SIG-M5 treated with dmso at 0.1 percent for 504 hours (cell line): ENCODE results near the gene JAZF1.

Source experiments
- DNase-seq: peaks from one replicate; lab custom pipeline; 2025; ENCODE audit not compliant: unreplicated experiment; lab: John Stamatoyannopoulos, UW

Gene JAZF1

GRCh38 chr7:28140979-28141378, 39.6 kb downstream of the JAZF1 start:
- no peak for DNase-seq

GRCh38 chr7:28138837-28139236, 41.8 kb downstream of the JAZF1 start:
- DNase-seq, result no peak

GRCh38 chr7:28137463-28137862, 43.1 kb downstream of the JAZF1 start:
- DNase-seq, result no peak

DNA sequence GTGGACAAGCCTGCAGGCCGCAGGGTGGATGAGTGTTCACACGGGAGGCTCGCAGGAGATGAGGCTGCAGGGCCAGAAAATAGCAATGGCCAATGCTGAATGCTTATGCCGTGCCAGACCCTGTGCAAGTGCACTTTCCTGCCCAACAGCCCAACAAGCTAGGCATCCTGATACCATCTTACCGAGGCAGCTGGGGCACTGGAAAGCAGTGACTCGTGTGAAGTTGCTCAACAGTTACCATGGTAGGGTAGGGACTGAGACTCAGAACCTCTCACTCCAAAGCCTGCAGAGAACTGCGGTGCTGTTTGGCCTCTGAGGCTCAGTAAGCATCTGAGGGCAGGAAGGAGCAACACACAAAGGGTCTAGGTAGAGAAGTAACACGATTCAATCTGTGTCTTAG, 43.7 kb downstream of the JAZF1 start:
- DNase-seq, result no peak

- DNase-seq, result no peak
Observed at GRCh38 chr7:28136420-28136819, 44.2 kb downstream of the JAZF1 start.

DNA sequence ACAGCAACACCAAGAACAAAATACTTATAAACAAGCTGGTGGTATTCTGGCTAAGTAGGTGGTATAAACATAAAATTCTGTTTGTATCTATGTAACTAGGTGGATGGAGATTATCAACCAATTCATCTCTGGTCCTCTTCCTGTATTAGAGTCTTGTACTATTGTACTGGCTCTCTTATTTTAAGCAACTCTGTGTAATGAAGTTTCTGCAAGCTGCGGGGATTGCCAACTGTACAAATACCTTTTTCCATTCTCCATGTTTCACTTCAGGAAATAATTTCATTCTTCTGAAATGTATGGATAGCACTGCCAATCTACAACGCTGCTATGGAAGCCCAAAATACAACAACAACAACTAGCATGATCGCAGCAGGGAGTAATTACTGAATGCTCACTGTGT, 44.8 kb downstream of the JAZF1 start:
- DNase-seq, result no peak

- DNase-seq, result no peak
Observed at GRCh38 chr7:28135315-28135714, 45.3 kb downstream of the JAZF1 start.

- no peak for DNase-seq
Observed at GRCh38 chr7:28133872-28134271, 46.7 kb downstream of the JAZF1 start.

- no peak for DNase-seq
Observed at GRCh38 chr7:28132959-28133870, 47.4 kb downstream of the JAZF1 start.

DNA sequence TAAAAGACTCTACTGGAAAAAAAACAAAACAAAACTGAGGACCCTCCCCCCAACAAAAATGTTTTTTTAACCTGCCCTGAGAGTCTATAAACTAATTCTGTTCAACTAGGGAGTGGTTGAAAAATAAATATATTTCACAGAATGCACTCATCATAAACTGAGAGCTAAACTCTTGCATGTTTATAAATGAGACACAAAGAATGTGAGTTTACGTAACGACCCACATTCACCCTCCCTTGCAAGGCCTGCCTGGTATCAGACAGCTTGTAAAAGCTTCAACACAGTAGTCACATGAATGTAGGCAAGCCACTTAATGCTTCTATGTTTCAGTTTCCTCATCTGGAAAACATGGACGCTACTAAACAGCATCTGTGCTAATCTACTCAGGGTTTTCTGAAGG, 50.3 kb downstream of the JAZF1 start:
- no peak for DNase-seq

DNA sequence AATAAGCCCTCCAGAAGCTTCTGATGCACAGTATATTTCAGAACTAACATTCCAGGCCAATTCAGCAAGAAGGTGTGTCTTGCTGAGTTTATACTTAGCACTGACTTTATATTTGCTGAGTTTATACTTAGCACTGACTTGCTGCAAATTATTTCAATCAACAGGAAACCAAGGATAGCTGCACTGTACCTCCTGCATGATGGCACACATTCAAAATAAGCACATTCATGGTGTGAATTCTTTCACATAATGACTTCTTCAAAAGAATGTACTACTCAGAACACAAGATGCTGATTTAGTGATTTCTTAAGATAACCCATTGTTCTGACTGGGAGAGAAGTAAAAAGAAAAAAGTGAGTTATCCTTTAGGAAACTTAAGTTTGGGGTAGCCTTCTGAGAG, 52.0 kb downstream of the JAZF1 start:
- DNase-seq, result no peak

- DNase-seq, result no peak
Observed at GRCh38 chr7:28126410-28127041, 54.1 kb downstream of the JAZF1 start.

DNA sequence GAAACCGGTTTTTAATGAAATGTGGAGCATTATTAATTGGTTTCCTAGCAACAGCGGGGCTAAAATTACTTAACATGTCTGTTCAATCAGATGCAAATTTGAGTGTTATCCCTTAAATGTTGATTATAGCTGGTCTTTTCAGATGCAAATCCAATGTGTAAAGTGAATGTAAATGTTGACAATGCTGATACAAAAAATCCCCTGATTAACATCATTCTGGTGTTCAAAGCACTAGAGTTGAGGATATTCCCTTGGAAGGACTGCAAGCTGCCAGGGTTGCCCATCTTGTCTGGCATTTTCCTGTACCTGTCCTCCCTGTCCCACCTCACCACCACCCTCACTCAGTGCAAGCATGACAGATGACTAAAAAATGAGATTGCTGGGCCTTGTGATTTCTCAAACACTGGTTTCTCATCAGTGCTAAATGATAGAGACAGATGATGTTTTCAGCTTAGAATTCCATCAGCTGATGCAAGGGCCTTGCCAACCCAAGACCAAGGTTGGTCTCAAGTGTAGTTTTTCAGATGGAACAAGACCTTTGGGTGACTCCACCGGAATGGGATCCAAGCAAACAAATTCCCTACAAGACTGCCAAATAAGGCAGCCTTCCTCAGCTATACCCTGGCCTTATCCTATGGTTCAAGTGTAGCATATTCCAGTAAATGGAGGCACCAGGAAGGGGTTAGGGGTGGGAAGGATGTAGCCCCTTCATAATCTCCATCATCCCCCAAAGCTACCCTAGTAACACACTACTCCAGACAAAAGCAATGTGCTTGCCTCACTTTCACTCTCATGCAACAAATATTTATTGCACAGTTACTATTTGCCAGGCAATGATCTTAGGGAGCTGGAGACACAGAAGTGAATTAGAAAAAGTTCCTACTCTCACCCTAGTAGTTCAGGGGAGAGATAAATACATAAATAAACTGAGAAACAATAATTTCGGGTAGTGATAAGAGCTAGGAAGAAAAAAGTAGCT, 54.9 kb downstream of the JAZF1 start:
- DNase-seq, result no peak

DNA sequence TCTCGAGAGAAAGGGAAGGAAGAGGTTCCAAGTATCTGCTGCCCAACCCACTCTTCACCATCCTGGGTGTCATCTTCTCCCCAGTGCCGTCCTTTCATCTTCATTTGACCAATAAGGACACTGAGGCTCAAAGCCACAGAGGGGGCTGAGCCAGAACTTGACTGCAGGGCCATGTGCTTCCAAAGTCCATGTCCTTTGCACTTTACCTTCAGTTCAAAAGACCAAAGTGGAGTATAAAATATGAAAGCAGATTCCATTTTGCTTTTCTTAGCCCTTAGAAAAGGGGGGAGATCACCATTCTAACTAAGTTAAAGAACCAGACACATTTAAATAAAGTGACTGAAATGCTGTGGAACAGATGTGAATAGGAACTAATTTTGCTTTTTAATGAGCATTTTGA, 56.2 kb downstream of the JAZF1 start:
- no peak for DNase-seq

DNA sequence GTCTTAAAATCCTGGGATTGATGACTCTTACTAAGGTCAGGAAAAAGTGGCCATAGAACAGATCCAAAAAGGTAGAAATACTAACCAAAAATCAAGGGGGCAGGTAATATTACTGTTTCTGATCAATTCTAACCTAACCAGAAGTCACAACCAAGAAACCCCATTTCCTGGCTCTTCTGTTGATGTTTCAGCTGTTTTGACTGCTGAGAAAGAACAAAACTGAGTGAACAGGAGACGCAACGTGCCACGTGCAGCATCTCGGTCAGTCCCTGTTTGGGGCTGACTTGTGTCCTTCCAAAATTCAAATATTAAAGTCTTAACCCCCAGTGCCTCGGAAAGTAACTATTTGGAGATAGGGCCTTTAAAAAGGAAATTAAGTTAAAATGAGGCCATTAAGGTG, 56.8 kb downstream of the JAZF1 start:
- no peak for DNase-seq

DNA sequence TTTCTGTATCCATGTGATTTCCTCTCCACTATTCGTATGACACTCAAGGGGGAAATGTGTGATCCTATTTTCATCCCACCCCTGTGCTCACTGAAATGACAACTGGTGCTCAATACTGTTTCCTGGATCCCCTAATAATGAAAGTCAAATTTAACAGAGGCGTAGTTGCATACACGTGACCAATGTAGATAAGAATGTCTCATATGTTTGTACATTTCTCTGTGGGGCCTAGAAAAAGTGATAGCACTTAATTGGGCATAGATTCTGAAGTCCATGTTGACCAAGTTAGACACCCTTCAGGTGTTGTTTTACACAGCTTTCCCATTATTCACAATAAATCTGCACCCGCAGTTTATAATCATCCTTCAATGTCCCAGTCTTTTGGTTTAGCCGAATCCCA, 59.1 kb downstream of the JAZF1 start:
- DNase-seq, result no peak

DNA sequence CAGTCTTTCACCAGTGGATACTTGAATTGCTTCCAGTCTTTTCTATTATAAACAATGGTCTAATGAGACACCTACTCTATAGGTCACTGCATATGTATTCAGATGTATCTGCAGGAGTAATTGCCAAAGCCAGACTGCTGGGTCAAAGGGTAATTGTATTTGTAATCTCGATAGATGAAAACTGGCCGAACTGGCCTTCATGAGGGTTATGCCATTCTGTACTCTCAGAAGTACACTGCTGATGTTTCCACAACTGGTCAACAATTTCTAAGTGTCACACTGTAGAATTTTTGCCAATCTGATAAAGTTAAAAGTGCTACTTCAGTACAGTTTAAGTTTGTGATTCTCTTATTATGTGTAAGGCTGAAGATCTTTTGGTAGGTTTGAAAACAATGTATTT, 64.6 kb downstream of the JAZF1 start:
- no peak for DNase-seq

GRCh38 chr7:28115261-28115660, 65.3 kb downstream of the JAZF1 start:
- no peak for DNase-seq

DNA sequence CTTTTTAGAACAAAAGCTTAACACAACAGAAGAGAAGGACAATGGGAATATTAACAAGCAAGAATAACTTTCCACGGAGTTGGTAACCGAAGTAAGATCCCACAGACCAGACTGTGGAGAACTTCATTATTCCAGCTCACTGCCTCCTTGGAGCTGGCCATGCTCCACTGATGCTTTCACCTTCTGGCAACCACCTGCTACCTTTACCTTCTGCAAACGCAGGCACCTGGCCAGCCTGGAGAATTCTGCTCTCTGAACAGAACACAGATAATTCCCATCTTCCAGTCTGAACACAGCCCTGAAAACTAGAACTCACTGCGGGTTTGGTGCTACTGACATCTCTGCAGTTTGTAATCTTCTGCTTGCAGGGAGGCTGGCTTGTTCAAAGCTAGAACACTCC, 66.5 kb downstream of the JAZF1 start:
- no peak for DNase-seq

DNA sequence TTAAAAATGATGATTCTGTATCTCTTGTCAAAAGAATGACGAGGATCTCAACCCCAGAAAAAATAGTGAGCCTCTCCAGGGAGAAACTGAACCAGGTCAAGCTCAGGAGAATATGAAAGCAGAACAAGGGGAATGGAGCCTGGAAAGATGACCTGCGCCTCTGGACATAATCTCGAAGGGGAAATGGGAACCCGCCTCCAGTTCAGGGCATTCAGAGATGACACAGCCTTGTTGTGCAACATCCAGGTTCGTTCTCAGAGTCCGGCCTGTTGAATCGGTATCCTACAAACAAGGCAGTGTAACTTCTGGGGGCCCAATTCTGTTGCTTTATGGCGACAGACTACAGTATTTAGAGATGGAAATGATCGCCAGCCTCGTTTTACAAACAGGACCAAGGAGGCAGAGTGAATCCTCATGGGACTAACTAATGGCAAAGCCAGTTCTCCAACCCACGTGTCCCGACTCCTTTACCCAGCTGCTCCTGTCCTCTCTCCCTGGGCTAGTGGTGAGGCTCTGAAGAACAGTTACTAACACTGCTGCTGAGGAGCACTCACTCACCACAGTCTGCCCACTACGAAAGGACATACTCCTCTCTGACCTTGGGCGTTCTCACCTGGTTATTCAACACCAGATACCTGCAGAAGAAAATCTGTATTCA, 67.6 kb downstream of the JAZF1 start:
- DNase-seq, result peak; percentile 41

DNA sequence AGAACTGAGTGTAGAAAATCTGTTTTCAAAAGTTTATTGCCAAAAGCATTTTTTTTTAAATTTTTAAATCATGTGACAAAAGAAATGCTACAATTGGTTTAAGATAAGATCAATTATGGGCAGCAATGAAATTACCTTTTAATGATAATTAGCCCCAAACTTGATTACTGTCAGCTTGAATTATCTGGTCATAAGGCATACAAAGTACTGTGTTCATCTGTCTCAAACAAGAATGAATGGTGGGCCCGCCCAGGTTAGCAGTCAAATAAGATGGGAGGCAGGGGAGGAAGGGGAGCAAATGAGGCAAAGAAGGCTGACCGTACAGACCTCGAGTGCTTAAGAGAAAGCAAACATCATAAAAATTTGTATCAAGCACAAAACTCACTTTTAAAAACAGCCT, 68.1 kb downstream of the JAZF1 start:
- DNase-seq, result no peak
